Measurements from ENCODE around the gene ALG3. TPM values are rescaled to one million over a fixed set of nuclear protein-coding genes. Genes with fewer than 3 reads are reported as not detected.
A peak's percentile ranks its signal among the peaks of the same experiment; 100 is the strongest.

Gene ALG3
- total RNA-seq, 1 donor from 2014 or later = 47.1 TPM

- Histone ChIP-seq H2AFZ (ENCODE audit: low read depth, low read length) (no peak overlapping the region), H3K9me3 (ENCODE audit: insufficient read depth, low read depth, low read length) (no peaks in the 10 kb centered on the region), H3K27me3 (ENCODE audit: insufficient read depth, low read length) (peaks cover 3% of the 10 kb centered on the region), H3K36me3 (ENCODE audit: insufficient read depth, low read length) (peaks cover 15% of the 10 kb centered on the region), H3K4me3 (ENCODE audit: insufficient read depth, low read depth, low read length) (no peak overlapping the region), H3K9ac (ENCODE audit: low read length) (no peak overlapping the region), H3K27ac (ENCODE audit: low read depth, low read length) (no peak overlapping the region), H3K4me2 (ENCODE audit: low read length) (no peak overlapping the region), H3K79me2 (ENCODE audit: insufficient read depth, low read length) (no peaks in the 10 kb centered on the region), H4K20me1 (ENCODE audit: insufficient read depth, low read length) (peaks cover 7% of the 10 kb centered on the region), H3K4me1 (ENCODE audit: insufficient read depth, low read length) (no peaks in the 10 kb centered on the region)
- Mint-ChIP-seq H3K4me1 (ENCODE audit: low read depth, unreplicated experiment) (peaks cover 5% of the 10 kb centered on the region), H3K27me3 (ENCODE audit: low read depth, unreplicated experiment) (no peaks in the 10 kb centered on the region), H3K36me3 (ENCODE audit: low read depth, unreplicated experiment) (peaks cover 16% of the 10 kb centered on the region), H3K9me3 (ENCODE audit: unreplicated experiment) (no peaks in the 10 kb centered on the region), H3K4me3 (ENCODE audit: unreplicated experiment) (no peak overlapping the region), H3K27ac (ENCODE audit: unreplicated experiment) (no peak overlapping the region)
- DNase-seq (ENCODE audit: low read depth) = no peak
- TF ChIP-seq EZH2 (IDR thresholded peaks at IDR 0.05; ENCODE audit: insufficient read depth, low read length) (no peak), CTCF (IDR thresholded peaks at IDR 0.05; ENCODE audit: insufficient read depth, low read depth, low read length) (no peak)
- FAIRE-seq = no peak
Observed at GRCh38 chr3:184198509-184198908, 50.3 kb downstream of the ALG3 start.

GRCh38 chr3:184196536-184196935 is 52.2 kb downstream of the ALG3 start:
- Mint-ChIP-seq H3K27ac (ENCODE audit: unreplicated experiment) (no peak overlapping the region), H3K4me3 (ENCODE audit: unreplicated experiment) (no peak overlapping the region), H3K36me3 (ENCODE audit: low read depth, unreplicated experiment) (peaks cover 22% of the 10 kb centered on the region), H3K4me1 (ENCODE audit: low read depth, unreplicated experiment) (peaks cover 5% of the 10 kb centered on the region), H3K9me3 (ENCODE audit: unreplicated experiment) (no peaks in the 10 kb centered on the region), H3K27me3 (ENCODE audit: low read depth, unreplicated experiment) (no peaks in the 10 kb centered on the region)
- no peak overlapping the region for H2AFZ ChIP-seq (ENCODE audit: low read depth, low read length)
- no peaks in the 10 kb centered on the region for H3K27me3 ChIP-seq (ENCODE audit: insufficient read depth, low read length)
- H3K4me1 ChIP-seq (ENCODE audit: insufficient read depth, low read length) = no peaks in the 10 kb centered on the region
- H3K36me3 ChIP-seq (ENCODE audit: insufficient read depth, low read length) = peaks cover 32% of the 10 kb centered on the region
- TF ChIP-seq EZH2 (IDR thresholded peaks at IDR 0.05; ENCODE audit: insufficient read depth, low read length) = no peak
- TF ChIP-seq CTCF (IDR thresholded peaks at IDR 0.05; ENCODE audit: insufficient read depth, low read depth, low read length) = no peak
- H3K4me3 ChIP-seq (ENCODE audit: insufficient read depth, low read depth, low read length) = no peak overlapping the region
- H3K79me2 ChIP-seq (ENCODE audit: insufficient read depth, low read length) = no peaks in the 10 kb centered on the region
- peaks cover 15% of the 10 kb centered on the region for H4K20me1 ChIP-seq (ENCODE audit: insufficient read depth, low read length)
- FAIRE-seq = no peak
- no peak overlapping the region for H3K27ac ChIP-seq (ENCODE audit: low read depth, low read length)
- H3K4me2 ChIP-seq (ENCODE audit: low read length) = no peak overlapping the region
- no peak for DNase-seq (ENCODE audit: low read depth)
- H3K9me3 ChIP-seq (ENCODE audit: insufficient read depth, low read depth, low read length) = no peaks in the 10 kb centered on the region
- no peak overlapping the region for H3K9ac ChIP-seq (ENCODE audit: low read length)

DNA sequence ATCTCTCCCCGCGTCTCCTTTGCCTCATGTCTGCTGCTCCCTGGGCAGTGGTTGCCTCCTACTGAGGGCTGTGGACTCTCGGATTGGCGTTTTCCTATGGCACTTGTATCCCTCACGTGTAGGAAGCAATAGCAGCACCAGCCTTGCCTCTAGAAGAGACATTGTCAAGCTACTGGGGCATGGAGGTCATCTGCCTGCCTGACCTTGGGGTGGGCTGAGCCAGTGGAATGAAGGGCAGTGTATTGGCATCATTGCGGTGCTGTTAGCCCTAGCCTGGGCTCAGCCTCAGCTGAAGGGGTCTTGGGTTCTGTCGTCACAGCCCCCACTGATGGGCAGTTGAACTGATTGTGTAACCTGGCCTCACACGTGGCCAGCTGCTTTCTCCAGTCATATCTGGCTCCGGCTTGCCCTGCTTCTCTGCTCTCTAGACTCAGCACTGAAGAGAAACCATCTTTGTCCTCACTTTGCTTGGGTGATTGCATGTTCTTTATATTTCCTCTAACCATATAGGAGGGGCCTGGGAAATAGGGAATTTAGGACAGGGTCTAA is 54.7 kb downstream of the ALG3 start:
- H3K27me3 ChIP-seq (ENCODE audit: insufficient read depth, low read length) = no peaks in the 10 kb centered on the region
- FAIRE-seq (no peak), DNase-seq (ENCODE audit: low read depth) (no peak)
- peaks cover 35% of the 10 kb centered on the region for H4K20me1 ChIP-seq (ENCODE audit: insufficient read depth, low read length)
- Mint-ChIP-seq H3K9me3 (ENCODE audit: unreplicated experiment) (no peaks in the 10 kb centered on the region), H3K27ac (ENCODE audit: unreplicated experiment) (peak overlapping the region; percentile 34), H3K36me3 (ENCODE audit: low read depth, unreplicated experiment) (peaks cover 33% of the 10 kb centered on the region), H3K4me3 (ENCODE audit: unreplicated experiment) (no peak overlapping the region), H3K4me1 (ENCODE audit: low read depth, unreplicated experiment) (peaks cover 5% of the 10 kb centered on the region), H3K27me3 (ENCODE audit: low read depth, unreplicated experiment) (no peaks in the 10 kb centered on the region)
- no peak for TF ChIP-seq CTCF (IDR thresholded peaks at IDR 0.05; ENCODE audit: insufficient read depth, low read depth, low read length)
- no peak for TF ChIP-seq EZH2 (IDR thresholded peaks at IDR 0.05; ENCODE audit: insufficient read depth, low read length)
- no peaks in the 10 kb centered on the region for H3K9me3 ChIP-seq (ENCODE audit: insufficient read depth, low read depth, low read length)
- H3K4me1 ChIP-seq (ENCODE audit: insufficient read depth, low read length) = no peaks in the 10 kb centered on the region
- peaks cover 14% of the 10 kb centered on the region for H3K79me2 ChIP-seq (ENCODE audit: insufficient read depth, low read length)
- H3K27ac ChIP-seq (ENCODE audit: low read depth, low read length) = no peak overlapping the region
- no peak overlapping the region for H3K4me3 ChIP-seq (ENCODE audit: insufficient read depth, low read depth, low read length)
- no peak overlapping the region for H3K9ac ChIP-seq (ENCODE audit: low read length)
- H3K36me3 ChIP-seq (ENCODE audit: insufficient read depth, low read length) = peaks cover 46% of the 10 kb centered on the region
- H2AFZ ChIP-seq (ENCODE audit: low read depth, low read length) = no peak overlapping the region
- H3K4me2 ChIP-seq (ENCODE audit: low read length) = no peak overlapping the region

Data from astrocyte (in vitro differentiated cells and primary cell).